Vagina (tissue), 2 donors: ENCODE results near the gene B4GALNT3. TPM values are rescaled to one million over a fixed set of nuclear protein-coding genes. Genes with fewer than 3 reads are reported as not detected.

Experiments used
- DNase-seq, 2 donors: peaks; one replicate each; pipeline ENCODE4 v3.0.0-alpha.2; 2017; ENCODE audit errors: extremely low spot score in 2 of 2
- H3K27ac ChIP-seq: fragments of 200-600 bp; sonication (generic); one replicate; pipeline ENCODE4 v1.5.1; 2019
- H3K27me3 ChIP-seq: fragments of 200-600 bp; sonication (generic); one replicate; pipeline ENCODE4 v1.5.1; 2019
- H3K36me3 ChIP-seq, 2 donors: fragments of 200-600 bp; sonication (generic); one replicate each; pipeline ENCODE4 v1.5.1; 2017 to 2019
- H3K4me1 ChIP-seq: fragments of 200-600 bp; sonication (generic); one replicate; pipeline ENCODE4 v1.5.1; 2019
- H3K4me3 ChIP-seq, 2 donors: fragments of 200-600 bp; sonication (generic); 1 replicate in 1 of 2; 2 replicates in 1 of 2; pipeline ENCODE4 v1.5.1; 2016 to 2019
- H3K9me3 ChIP-seq: fragments of 200-600 bp; sonication (generic); one replicate; pipeline ENCODE4 v1.5.1; 2019
- CTCF ChIP-seq, 3 experiments: fragments of 450-650 bp in 2 of 3; fragments of 200-600 bp in 1 of 3; sonication (generic) in 1 of 3; IDR thresholded peaks; one replicate each; pipeline ENCODE4 v1.5.1; 2017 to 2019; ENCODE audit warnings: antibody characterized with exemption in 3 of 3, mild to moderate bottlenecking in 2 of 3, moderate library complexity in 2 of 3
- POLR2A ChIP-seq, 2 donors: fragments of 450-650 bp; IDR thresholded peaks; one replicate each; pipeline ENCODE4 v1.6.1; 2017; ENCODE audit warnings: antibody characterized with exemption in 2 of 2, mild to moderate bottlenecking in 2 of 2, moderate library complexity in 2 of 2
- POLR2AphosphoS5 ChIP-seq, 2 donors: sonication (generic); formaldehyde crosslinking; IDR thresholded peaks; one replicate each; pipeline ENCODE4 v1.9.0; 2017; ENCODE audit warnings: antibody characterized with exemption in 2 of 2, mild to moderate bottlenecking in 2 of 2, low read depth in 1 of 2; ENCODE audit not compliant: insufficient read depth in 1 of 2
- intact Hi-C: fragments of 100-400 bp; cut with DNase I; formaldehyde crosslinking; loops from one replicate; pipeline ENCODE4 v1.15.1; 2023
- total RNA-seq: library from RNA; depleted of rRNA; stranded (reverse); fragments of >200 nt; gene quantifications from one replicate; pipeline ENCODE4 v1.2.3, GENCODE V29; 2016

The B4GALNT3 gene
- total RNA-seq, 1 donor from 2014 or later, result 13.3 TPM

- DNase-seq, result no peak
- Histone ChIP-seq H3K4me3 (no peak overlapping the region), H3K9me3 (no peaks in the 10 kb centered on the region), H3K4me1 (no peaks in the 10 kb centered on the region), H3K36me3 (no peaks in the 10 kb centered on the region), H3K27ac (no peak overlapping the region), H3K27me3 (no peaks in the 10 kb centered on the region)
- TF ChIP-seq POLR2AphosphoS5 (IDR thresholded peaks at IDR 0.05; ENCODE audit: insufficient read depth in 1 of 2, low read depth in 1 of 2), result no peak
- TF ChIP-seq CTCF (IDR thresholded peaks at IDR 0.05), result no peak
- TF ChIP-seq POLR2A (IDR thresholded peaks at IDR 0.05), result no peak
- intact Hi-C loops, result no loop called here
Measured at GRCh38 chr12:583251-583869, 123.6 kb downstream of the B4GALNT3 start.

GRCh38 chr12:585062-586061, 125.6 kb downstream of the B4GALNT3 start:
- no peak for DNase-seq
- no peak for TF ChIP-seq CTCF (IDR thresholded peaks at IDR 0.05)
- TF ChIP-seq POLR2A (IDR thresholded peaks at IDR 0.05), result no peak
- TF ChIP-seq POLR2AphosphoS5 (IDR thresholded peaks at IDR 0.05; ENCODE audit: insufficient read depth in 1 of 2, low read depth in 1 of 2), result no peak
- no peaks in the 10 kb centered on the region for H3K9me3 ChIP-seq
- no peaks in the 10 kb centered on the region for H3K27me3 ChIP-seq
- no peak overlapping the region for H3K4me3 ChIP-seq
- intact Hi-C loops, result no loop called here
- H3K4me1 ChIP-seq, result no peaks in the 10 kb centered on the region
- no peak overlapping the region for H3K27ac ChIP-seq
- no peaks in the 10 kb centered on the region for H3K36me3 ChIP-seq

- TF ChIP-seq CTCF (IDR thresholded peaks at IDR 0.05) (no peak), POLR2A (IDR thresholded peaks at IDR 0.05) (no peak), POLR2AphosphoS5 (IDR thresholded peaks at IDR 0.05; ENCODE audit: insufficient read depth in 1 of 2, low read depth in 1 of 2) (no peak)
- DNase-seq, result no peak
Measured at GRCh38 chr12:586318-587071, 126.8 kb downstream of the B4GALNT3 start.

GRCh38 chr12:587132-588023, 127.6 kb downstream of the B4GALNT3 start:
- Histone ChIP-seq H3K4me3 (no peak overlapping the region), H3K9me3 (no peaks in the 10 kb centered on the region), H3K27me3 (no peaks in the 10 kb centered on the region), H3K36me3 (no peaks in the 10 kb centered on the region), H3K27ac (no peak overlapping the region), H3K4me1 (no peaks in the 10 kb centered on the region)
- intact Hi-C loops, result no loop called here
- no peak for DNase-seq
- no peak for TF ChIP-seq POLR2A (IDR thresholded peaks at IDR 0.05)
- no peak for TF ChIP-seq CTCF (IDR thresholded peaks at IDR 0.05)
- TF ChIP-seq POLR2AphosphoS5 (IDR thresholded peaks at IDR 0.05; ENCODE audit: insufficient read depth in 1 of 2, low read depth in 1 of 2), result no peak

More at GRCh38 chr12:586318-587071, 126.8 kb downstream of the B4GALNT3 start:
- Histone ChIP-seq H3K9me3 (no peaks in the 10 kb centered on the region), H3K4me1 (no peaks in the 10 kb centered on the region), H3K36me3 (no peaks in the 10 kb centered on the region), H3K4me3 (no peak overlapping the region), H3K27me3 (no peaks in the 10 kb centered on the region), H3K27ac (no peak overlapping the region)
- intact Hi-C loops, result no loop called here
